ENCODE measurements around the gene CLRN1.

Gene CLRN1

GRCh38 chr3:150975086-150975991 is 2.8 kb upstream of the CLRN1 start:
- DNase-seq: no peak

DNA sequence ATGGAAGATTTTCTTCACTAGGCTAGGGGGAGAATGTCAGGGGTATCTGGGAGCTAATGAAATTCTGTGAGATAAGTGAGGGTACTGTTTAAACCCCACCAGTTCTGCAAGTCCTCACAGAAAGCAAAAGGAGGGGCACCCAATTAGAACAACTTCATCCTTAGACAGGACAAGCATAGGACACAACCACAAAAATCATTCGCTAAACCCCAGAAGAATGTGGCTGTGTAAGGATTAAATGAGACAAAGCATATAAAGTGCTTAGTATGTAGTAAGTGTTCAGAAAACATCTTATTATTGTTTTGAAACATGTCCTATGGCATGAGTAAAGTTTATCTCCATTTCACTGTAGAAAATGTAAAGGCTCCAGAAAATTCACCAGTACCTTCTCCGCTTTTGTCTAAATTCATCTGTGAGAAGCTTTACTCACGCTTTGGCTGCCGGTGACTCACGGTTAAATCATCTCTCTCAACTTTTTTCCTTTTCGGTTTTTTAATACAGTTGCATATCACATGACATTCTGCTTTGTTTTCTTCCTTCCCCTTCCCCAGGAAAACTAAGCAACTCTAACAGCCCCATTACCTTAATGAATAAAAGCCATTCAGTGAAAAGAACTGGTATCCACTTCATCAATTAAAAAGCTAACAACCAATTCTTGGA is 1.7 kb downstream of the CLRN1 start:
- DNase-seq: no peak

DNA sequence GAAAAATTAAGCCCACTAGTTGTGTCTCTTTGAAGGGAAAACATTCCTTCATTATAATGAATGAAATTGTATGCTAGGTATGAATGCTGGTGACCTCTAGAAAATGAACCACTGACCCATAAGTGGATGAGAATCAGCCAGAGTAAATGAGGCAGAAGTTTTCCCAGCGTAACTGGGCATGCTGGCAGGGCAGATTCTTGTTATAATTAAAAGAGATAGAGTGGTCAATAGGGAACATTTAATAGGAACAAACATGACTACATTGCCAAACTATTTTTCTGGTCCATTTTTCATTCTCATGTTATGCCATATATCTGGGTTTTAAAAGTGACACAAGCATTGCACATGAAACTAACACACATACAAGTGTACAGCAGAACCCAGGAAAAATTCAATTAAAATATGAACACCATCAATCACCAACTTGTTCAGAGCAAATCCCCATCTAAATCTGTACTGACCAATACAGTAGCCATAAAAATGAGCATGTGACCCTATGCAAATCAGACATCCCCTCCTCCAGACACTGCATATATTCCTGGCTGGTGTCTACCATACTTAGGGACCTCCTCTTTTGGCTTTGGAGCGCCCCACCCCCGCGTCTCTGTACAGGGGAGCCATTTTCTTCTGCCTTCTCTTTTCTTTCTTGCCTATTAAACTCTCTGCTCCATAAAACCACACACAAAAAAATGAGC is 4.0 kb downstream of the CLRN1 start:
- no peak for DNase-seq

DNA sequence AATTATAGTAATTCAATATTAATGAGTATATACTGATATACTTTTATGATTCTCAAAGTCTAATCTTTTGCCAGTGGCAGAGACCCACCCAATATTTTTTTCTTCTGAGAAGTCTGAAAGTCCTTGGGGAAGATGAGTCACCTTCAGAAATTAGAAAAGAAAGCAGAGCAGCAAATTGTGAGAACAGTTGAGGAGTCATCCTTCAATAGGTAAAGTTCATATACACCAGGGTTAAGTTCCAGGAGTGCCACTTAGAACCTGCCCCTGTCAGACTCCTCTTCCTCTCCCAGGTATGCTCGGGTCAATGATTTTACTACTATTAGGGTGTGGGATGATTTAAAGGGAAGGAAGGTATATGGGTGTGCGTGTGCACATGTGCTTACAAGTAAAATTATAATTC is 7.1 kb downstream of the CLRN1 start:
- DNase-seq: no peak

DNA sequence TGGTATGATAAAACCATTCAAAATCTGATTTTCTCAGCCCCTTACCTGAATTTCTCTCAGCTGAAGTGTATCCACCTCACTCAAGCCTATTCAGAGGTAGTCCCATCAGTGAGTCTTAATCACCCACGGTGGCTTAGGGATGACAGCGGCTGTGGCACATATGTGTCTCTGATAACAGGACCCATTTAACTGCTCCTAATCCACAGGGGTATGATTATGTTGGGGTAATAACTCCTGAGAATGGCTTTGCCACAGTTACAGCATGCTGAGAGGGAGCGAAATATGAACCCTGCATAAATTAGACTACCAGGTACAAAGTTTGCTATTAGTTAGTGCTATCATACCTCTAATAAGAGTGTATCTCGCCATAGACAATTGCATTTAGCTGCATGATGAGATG is 10.6 kb downstream of the CLRN1 start:
- no peak for DNase-seq

- DNase-seq: no peak
These were observed 11.5 kb downstream of the CLRN1 start for GRCh38 chr3:150960708-150961684.

GRCh38 chr3:150958683-150959082 is 13.8 kb downstream of the CLRN1 start:
- no peak for DNase-seq

DNA sequence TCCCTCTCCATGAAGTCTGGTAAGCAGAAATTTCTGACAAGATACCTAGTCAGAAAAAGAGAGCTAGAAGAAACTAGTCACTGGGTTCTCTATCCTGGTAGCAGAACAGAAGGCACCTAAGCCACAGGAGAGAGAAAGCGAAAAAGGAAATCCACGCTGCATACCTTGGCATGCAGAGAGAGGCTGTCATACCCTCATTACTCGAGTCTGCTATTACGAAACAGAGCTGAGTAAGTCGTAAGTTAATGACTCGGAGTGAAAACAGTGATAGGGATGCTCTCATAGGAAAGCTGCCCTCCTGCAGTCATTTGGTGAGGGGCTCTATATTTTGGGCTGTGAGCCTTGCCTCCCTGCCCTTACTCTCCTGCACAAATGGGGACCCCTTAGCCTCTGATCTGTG is 16.2 kb downstream of the CLRN1 start:
- no peak for DNase-seq

- no peak for DNase-seq
These were observed 20.6 kb downstream of the CLRN1 start for GRCh38 chr3:150951923-150952322.

GRCh38 chr3:150945226-150946032 is 27.1 kb downstream of the CLRN1 start:
- no peak for DNase-seq

DNA sequence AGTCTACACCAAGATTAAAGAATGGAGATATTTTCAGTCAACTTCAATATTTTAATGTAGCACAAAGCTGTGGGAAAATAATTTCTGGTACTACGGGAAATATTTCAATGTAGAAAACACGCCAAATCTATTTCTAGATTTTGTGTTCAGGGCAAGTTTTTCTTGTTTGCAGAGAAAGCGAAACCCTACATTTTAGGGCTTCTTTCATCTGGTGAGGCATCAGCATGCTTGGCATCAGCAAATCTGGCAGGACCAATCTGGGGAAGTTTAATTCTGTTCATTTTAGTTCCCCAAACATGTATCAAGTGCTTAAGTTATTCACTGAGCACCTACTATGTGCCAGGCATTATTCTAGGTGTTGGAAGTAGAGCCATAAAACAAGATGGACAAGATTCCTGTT is 30.3 kb downstream of the CLRN1 start:
- DNase-seq: no peak

- no peak for DNase-seq
These were observed 35.8 kb downstream of the CLRN1 start for GRCh38 chr3:150936693-150937092.

DNA sequence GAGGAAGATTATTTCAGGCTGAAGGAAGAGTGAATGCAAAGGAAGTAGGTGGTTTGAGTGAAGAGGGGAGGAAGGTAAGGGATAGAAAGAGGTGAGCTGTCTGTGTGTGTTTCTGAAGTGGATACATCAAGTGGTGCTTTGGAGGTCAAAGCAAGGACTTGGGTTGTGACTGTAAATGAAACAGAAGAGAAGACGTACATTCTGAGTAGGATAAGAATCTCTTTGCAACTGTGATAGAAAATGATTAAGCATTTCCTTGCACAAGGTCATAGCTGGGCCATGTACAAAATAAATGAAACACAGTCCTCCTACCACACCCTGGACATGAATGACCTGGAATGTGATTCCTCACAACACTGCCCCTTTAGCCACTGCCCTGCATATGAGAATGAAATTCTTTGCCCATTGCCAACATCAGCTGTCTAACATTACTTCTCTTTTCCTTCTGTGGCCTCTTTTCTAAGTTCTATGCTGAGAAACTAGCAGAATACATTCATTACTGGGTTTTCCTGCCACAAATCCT is 39.0 kb downstream of the CLRN1 start:
- no peak for DNase-seq

GRCh38 chr3:150931745-150932144 is 40.8 kb downstream of the CLRN1 start:
- DNase-seq: no peak

DNA sequence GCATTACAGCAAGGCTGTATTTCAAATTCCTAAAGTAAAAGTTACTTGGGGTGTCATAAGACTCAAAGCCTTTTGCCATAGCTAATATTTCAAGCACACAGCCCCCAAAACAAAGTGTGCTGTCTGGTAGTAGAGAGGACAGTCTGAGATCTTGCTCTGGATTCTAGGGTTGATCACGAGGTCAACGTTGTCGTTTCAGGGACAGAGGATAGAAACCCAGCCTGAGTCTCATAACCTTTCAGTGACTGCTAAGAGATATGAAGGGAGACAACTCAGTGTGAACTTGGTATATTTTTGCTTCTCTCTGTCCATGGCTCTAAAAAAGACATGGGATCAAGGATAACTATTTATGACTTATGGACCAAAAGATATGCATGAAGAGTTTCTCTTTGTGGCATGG is 41.7 kb downstream of the CLRN1 start:
- DNase-seq: no peak

- DNase-seq: no peak
These were observed 44.3 kb downstream of the CLRN1 start for GRCh38 chr3:150928234-150928633.

- DNase-seq: no peak
These were observed 46.2 kb downstream of the CLRN1 start for GRCh38 chr3:150926328-150926727.

- DNase-seq: peak; percentile 9
These were observed 46.8 kb downstream of the CLRN1 start for GRCh38 chr3:150925751-150926201.

DNA sequence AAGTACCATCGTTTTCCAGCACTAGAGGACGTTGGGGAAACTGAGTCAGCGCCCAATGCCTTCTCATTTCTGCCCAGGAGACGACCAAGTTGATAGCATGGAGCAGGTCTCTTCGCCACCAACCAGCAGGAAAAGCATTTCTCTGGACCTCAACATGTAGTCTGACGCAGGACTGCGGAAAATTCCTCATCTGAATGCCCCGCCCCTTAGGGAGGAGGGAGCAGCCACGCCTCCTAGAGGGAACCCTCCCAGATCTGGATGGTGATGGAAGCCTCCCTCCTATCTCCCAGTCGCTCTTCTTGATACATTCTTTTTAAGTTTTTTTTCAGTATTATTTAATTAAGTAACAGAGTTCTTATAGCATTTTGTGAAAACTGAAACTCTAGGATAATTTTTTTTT is 49.9 kb downstream of the CLRN1 start:
- DNase-seq: no peak

DNA sequence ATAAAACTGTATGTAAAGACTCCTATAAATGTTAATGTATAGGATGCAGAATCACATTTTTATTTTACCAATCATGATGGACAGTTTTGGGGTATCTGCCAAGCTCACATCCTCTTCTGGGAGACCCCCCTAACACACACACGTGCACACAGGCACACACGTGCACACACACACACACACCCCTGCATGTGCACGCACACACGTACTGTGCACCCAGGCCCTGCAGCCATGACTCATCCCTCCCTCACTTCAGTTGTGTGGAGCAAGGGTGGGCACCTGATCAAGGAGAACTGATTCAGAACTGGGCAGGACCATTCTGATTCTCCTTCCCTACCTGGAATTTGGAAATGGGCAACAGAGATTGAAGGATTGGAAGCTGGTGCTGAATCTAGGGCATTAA is 51.3 kb downstream of the CLRN1 start:
- DNase-seq: no peak

GRCh38 chr3:150920236-150920635 is 52.3 kb downstream of the CLRN1 start:
- DNase-seq: no peak
